ENCODE results near the gene MAD2L1BP.

GRCh38 chr6:43608807-43609206 is 26.8 kb upstream of the MAD2L1BP start:
- TF ChIP-seq CTCF (IDR thresholded peaks at IDR 0.05; ENCODE audit: low read depth, low read length) (no peak), POLR2A (IDR thresholded peaks at IDR 0.05; ENCODE audit: extremely low read depth, insufficient read length) (no peak), MAX (IDR thresholded peaks at IDR 0.05; ENCODE audit: low read depth, low read length) (no peak), MYC (IDR thresholded peaks at IDR 0.05; ENCODE audit: low read depth, low read length) (no peak)

All from NB4 (cell line).